WTC11 (cell line): ENCODE measurements around the gene CAMK2G. TPM values are rescaled to one million over a fixed set of nuclear protein-coding genes. Genes with fewer than 3 reads are reported as not detected.

Source experiments
- ATAC-seq: fragments of 200-7000 bp; cut with Tn5 transposase; 2 replicates; pipeline ENCODE4 v1.10.0; 2021; ENCODE audit warnings: mild to moderate bottlenecking, moderate library complexity
- CTCF ChIA-PET: fragments of 300-600 bp; sonication (Branson Sonifier 250); formaldehyde crosslinking; loops from one replicate; lab custom pipeline; 2021; ENCODE audit warnings: antibody characterized with exemption; lab: Charles Lee
- POLR2A ChIA-PET: fragments of 350-600 bp; sonication (Branson Sonifier 250); formaldehyde crosslinking; loops from one replicate; lab custom pipeline; 2021; ENCODE audit warnings: antibody characterized with exemption; lab: Charles Lee
- DNase-seq: peaks from one replicate; pipeline ENCODE4 v3.0.0; 2021; ENCODE audit warnings: low spot score
- H3K27ac Mint-ChIP-seq: 2 replicates; pipeline ENCODE4 v1.8.0; 2021; ENCODE audit warnings: mixed read lengths
- H3K27me3 Mint-ChIP-seq: 2 replicates; pipeline ENCODE4 v1.8.0; 2021; ENCODE audit warnings: low read depth, mild to moderate bottlenecking, moderate library complexity, mixed read lengths
- H3K36me3 Mint-ChIP-seq: 2 replicates; pipeline ENCODE4 v1.8.0; 2021; ENCODE audit warnings: mixed read lengths
- H3K4me1 Mint-ChIP-seq: 2 replicates; pipeline ENCODE4 v1.8.0; 2022; ENCODE audit warnings: mixed read lengths
- H3K4me3 Mint-ChIP-seq: 2 replicates; pipeline ENCODE4 v1.8.0; 2021; ENCODE audit warnings: mild to moderate bottlenecking, moderate library complexity, mixed read lengths
- H3K9me3 Mint-ChIP-seq: 2 replicates; pipeline ENCODE4 v1.8.0; 2021; ENCODE audit warnings: mixed read lengths
- AFF4 ChIP-seq: sonication (generic); formaldehyde crosslinking; IDR thresholded peaks from 2 replicates; pipeline ENCODE4 v1.8.1; 2023; ENCODE audit warnings: mild to moderate bottlenecking, missing genetic modification reagents, borderline replicate concordance
- CREM ChIP-seq: sonication (generic); formaldehyde crosslinking; IDR thresholded peaks from 2 replicates; pipeline ENCODE4 v1.8.1; 2022; ENCODE audit warnings: mild to moderate bottlenecking, missing genetic modification reagents, moderate library complexity
- EMX1 ChIP-seq: fragments of 250-450 bp; sonication (Bioruptor Pico); IDR thresholded peaks from 2 replicates; pipeline ENCODE4 v1.8.0; 2021; ENCODE audit warnings: mild to moderate bottlenecking
- FOXJ3 ChIP-seq: sonication (generic); formaldehyde crosslinking; IDR thresholded peaks from 2 replicates; pipeline ENCODE4 v1.9.0; 2021; ENCODE audit warnings: missing genetic modification reagents, mild to moderate bottlenecking, borderline replicate concordance
- FOXK1 ChIP-seq: sonication (generic); formaldehyde crosslinking; IDR thresholded peaks from 2 replicates; pipeline ENCODE4 v1.8.0; 2022; ENCODE audit warnings: mild to moderate bottlenecking, moderate library complexity, missing genetic modification reagents
- GABPB1 ChIP-seq: sonication (generic); formaldehyde crosslinking; IDR thresholded peaks from 2 replicates; pipeline ENCODE4 v1.8.1; 2023; ENCODE audit warnings: mild to moderate bottlenecking, missing genetic modification reagents
- HMGA2 ChIP-seq: fragments of 250-450 bp; sonication (Bioruptor Pico); IDR thresholded peaks from 2 replicates; pipeline ENCODE4 v1.4.0; 2021; ENCODE audit warnings: mild to moderate bottlenecking, moderate library complexity
- IRF1 ChIP-seq: sonication (generic); formaldehyde crosslinking; IDR thresholded peaks from 2 replicates; pipeline ENCODE4 v1.8.0; 2023; ENCODE audit warnings: missing genetic modification reagents
- JUN ChIP-seq: sonication (generic); formaldehyde crosslinking; IDR thresholded peaks from 2 replicates; pipeline ENCODE4 v1.8.0; 2023; ENCODE audit warnings: mild to moderate bottlenecking, missing genetic modification reagents
- NR2C2 ChIP-seq: sonication (generic); formaldehyde crosslinking; IDR thresholded peaks from 2 replicates; pipeline ENCODE4 v1.8.0; 2022; ENCODE audit warnings: mild to moderate bottlenecking, missing genetic modification reagents
- OVOL2 ChIP-seq: fragments of 250-450 bp; sonication (Bioruptor Pico); IDR thresholded peaks from 2 replicates; pipeline ENCODE4 v1.9.0; 2021; ENCODE audit warnings: mild to moderate bottlenecking, borderline replicate concordance
- PRRX2 ChIP-seq: fragments of 250-450 bp; sonication (Bioruptor Pico); IDR thresholded peaks from 2 replicates; pipeline ENCODE4 v1.8.0; 2021; ENCODE audit warnings: mild to moderate bottlenecking
- RELA ChIP-seq: sonication (generic); formaldehyde crosslinking; IDR thresholded peaks from 2 replicates; pipeline ENCODE4 v1.8.1; 2022; ENCODE audit warnings: missing genetic modification reagents, mild to moderate bottlenecking, borderline replicate concordance
- RORB ChIP-seq: fragments of 250-450 bp; sonication (Bioruptor Pico); IDR thresholded peaks from 2 replicates; pipeline ENCODE4 v1.9.0; 2021; ENCODE audit warnings: mild to moderate bottlenecking
- SMAD3 ChIP-seq: sonication (generic); formaldehyde crosslinking; IDR thresholded peaks from 2 replicates; pipeline ENCODE4 v1.8.0; 2022; ENCODE audit warnings: missing genetic modification reagents, mild to moderate bottlenecking, borderline replicate concordance
- USF2 ChIP-seq: sonication (generic); formaldehyde crosslinking; IDR thresholded peaks from 2 replicates; pipeline ENCODE4 v1.8.1; 2023; ENCODE audit warnings: mild to moderate bottlenecking, missing genetic modification reagents, moderate library complexity
- ZNF138 ChIP-seq: sonication (generic); formaldehyde crosslinking; conservative IDR thresholded peaks from 2 replicates; pipeline ENCODE4 v1.8.1; 2022; ENCODE audit warnings: mild to moderate bottlenecking, moderate library complexity, missing genetic modification reagents
- ZNF232 ChIP-seq: sonication (generic); formaldehyde crosslinking; IDR thresholded peaks from 2 replicates; pipeline ENCODE4 v1.8.0; 2022; ENCODE audit warnings: mild to moderate bottlenecking, missing genetic modification reagents
- ZNF396 ChIP-seq: fragments of 250-450 bp; sonication (Bioruptor Pico); IDR thresholded peaks from 2 replicates; pipeline ENCODE4 v1.8.0; 2021; ENCODE audit warnings: mild to moderate bottlenecking, moderate library complexity, borderline replicate concordance
- ZNF416 ChIP-seq: fragments of 250-450 bp; sonication (Bioruptor Pico); IDR thresholded peaks from 2 replicates; pipeline ENCODE4 v1.9.0; 2021; ENCODE audit warnings: mild to moderate bottlenecking, inconsistent platforms
- total RNA-seq: library from RNA; stranded (reverse); gene quantifications from 3 replicates; pipeline ENCODE4 v1.2.3, GENCODE V29; 2021
- TF ChIP-seq, protein P1 (sequence below): sonication (generic); formaldehyde crosslinking; IDR thresholded peaks from 2 replicates; pipeline ENCODE4 v1.8.0; 2022; ENCODE audit warnings: mild to moderate bottlenecking, missing genetic modification reagents
- TF ChIP-seq, protein P2 (sequence below): fragments of 250-450 bp; sonication (Bioruptor Pico); conservative IDR thresholded peaks from 2 replicates; pipeline ENCODE4 v1.9.0; 2021; ENCODE audit warnings: mild to moderate bottlenecking

CAMK2G gene
- total RNA-seq, 1 experiment from 2014 or later, result 34.9 TPM

- TF ChIP-seq PRRX2 (CRISPR knock-in tag) (no peak), ZNF396 (CRISPR knock-in tag) (no peak)
- TF ChIP-seq, all 79 proteins: peak for 0
These were observed 5.6 kb downstream of the CAMK2G start (continued) for GRCh38 chr10:73868655-73869195.

GRCh38 chr10:73867871-73868631, 6.3 kb downstream of the CAMK2G start:
- peaks cover 25% of the 10 kb centered on the region for H3K36me3 Mint-ChIP-seq
- ChIA-PET CTCF (interaction anchor here (0.8 to 6.8 kb wide), 9 partner anchors 8 to 235 kb away, joined by 3 to 52 read pairs (median 3); no protein-coding TSS in a partner anchor), POLR2A (interaction anchor here (0.7 kb wide), 1 partner anchor 19 kb away, joined by 3 read pairs; no protein-coding TSS in a partner anchor)
- ATAC-seq (no peak), DNase-seq (no peak)
- H3K4me3 Mint-ChIP-seq, result no peak overlapping the region
- H3K9me3 Mint-ChIP-seq, result no peaks in the 10 kb centered on the region
- no peaks in the 10 kb centered on the region for H3K27me3 Mint-ChIP-seq
- no peak for TF ChIP-seq FOXJ3
- TF ChIP-seq ZNF138 (CRISPR knock-in tag), result no peak
- TF ChIP-seq NR2C2 (CRISPR knock-in tag), result no peak
- no peak for TF ChIP-seq JUN (CRISPR knock-in tag)
- TF ChIP-seq OVOL2, result no peak
- TF ChIP-seq RORB, result no peak
- no peak for TF ChIP-seq FOXK1 (CRISPR knock-in tag)
- TF ChIP-seq, protein P1, sequence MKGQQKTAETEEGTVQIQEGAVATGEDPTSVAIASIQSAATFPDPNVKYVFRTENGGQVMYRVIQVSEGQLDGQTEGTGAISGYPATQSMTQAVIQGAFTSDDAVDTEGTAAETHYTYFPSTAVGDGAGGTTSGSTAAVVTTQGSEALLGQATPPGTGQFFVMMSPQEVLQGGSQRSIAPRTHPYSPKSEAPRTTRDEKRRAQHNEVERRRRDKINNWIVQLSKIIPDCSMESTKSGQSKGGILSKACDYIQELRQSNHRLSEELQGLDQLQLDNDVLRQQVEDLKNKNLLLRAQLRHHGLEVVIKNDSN (CRISPR knock-in tag), result no peak
- TF ChIP-seq ZNF416 (CRISPR knock-in tag), result no peak
- no peak for TF ChIP-seq AFF4 (CRISPR knock-in tag)
- no peak for TF ChIP-seq USF2 (CRISPR knock-in tag)
- TF ChIP-seq EMX1 (CRISPR knock-in tag), result no peak
- TF ChIP-seq RELA, result no peak
- TF ChIP-seq CREM (CRISPR knock-in tag), result no peak
- H3K4me1 Mint-ChIP-seq, result peaks cover 33% of the 10 kb centered on the region
- H3K27ac Mint-ChIP-seq, result no peak overlapping the region

DNA sequence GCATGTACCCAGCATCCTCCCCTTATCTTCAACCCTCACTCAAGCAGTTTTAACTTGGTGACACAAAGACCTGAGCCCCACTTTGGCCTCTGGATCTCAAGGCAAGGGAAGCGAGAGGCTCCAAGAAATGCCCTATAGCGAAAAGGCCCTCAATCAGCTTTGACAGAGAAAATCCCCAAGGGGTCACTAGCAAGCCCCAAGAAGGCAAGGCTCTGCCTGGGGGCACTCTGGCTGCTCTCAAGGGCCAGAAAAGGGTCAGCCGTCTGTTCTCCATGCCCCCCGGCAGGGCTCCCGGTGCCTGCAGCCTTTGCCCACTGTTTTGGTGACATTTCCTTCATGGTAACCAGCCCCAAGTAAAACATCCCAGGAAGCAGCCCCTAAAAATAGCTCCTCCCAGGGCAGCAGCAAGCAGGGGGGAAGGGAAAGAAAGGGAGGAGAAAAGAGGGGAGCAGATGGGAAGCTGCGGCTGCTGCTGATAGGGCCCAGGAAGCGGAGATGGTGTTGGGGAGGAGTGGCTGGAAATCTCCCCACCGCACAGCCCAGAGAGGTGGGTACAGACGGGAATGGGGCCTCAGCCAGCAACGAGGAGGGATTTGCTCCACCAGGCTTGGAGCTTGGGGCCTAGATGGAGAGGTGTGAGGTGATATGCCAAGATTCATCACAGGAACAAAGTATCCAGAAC, 7.1 kb downstream of the CAMK2G start:
- peak overlapping the region; percentile 69 for H3K27ac Mint-ChIP-seq
- no peak overlapping the region for H3K4me3 Mint-ChIP-seq
- no peak for DNase-seq
- no peaks in the 10 kb centered on the region for H3K9me3 Mint-ChIP-seq
- peaks cover 25% of the 10 kb centered on the region for H3K4me1 Mint-ChIP-seq
- ChIA-PET POLR2A (no interaction called here), CTCF (interaction anchor here (0.6 to 6.8 kb wide), 12 partner anchors 8 to 236 kb away, joined by 3 to 52 read pairs (median 4); no protein-coding TSS in a partner anchor)
- peak; percentile 61 for ATAC-seq
- peaks cover 20% of the 10 kb centered on the region for H3K36me3 Mint-ChIP-seq
- no peaks in the 10 kb centered on the region for H3K27me3 Mint-ChIP-seq
- no peak for TF ChIP-seq IRF1 (CRISPR knock-in tag)
- TF ChIP-seq HMGA2 (CRISPR knock-in tag), result no peak
- no peak for TF ChIP-seq RELA
- no peak for TF ChIP-seq FOXJ3
- TF ChIP-seq ZNF232 (CRISPR knock-in tag), result no peak
- TF ChIP-seq GABPB1 (CRISPR knock-in tag), result no peak
- TF ChIP-seq, protein P2, sequence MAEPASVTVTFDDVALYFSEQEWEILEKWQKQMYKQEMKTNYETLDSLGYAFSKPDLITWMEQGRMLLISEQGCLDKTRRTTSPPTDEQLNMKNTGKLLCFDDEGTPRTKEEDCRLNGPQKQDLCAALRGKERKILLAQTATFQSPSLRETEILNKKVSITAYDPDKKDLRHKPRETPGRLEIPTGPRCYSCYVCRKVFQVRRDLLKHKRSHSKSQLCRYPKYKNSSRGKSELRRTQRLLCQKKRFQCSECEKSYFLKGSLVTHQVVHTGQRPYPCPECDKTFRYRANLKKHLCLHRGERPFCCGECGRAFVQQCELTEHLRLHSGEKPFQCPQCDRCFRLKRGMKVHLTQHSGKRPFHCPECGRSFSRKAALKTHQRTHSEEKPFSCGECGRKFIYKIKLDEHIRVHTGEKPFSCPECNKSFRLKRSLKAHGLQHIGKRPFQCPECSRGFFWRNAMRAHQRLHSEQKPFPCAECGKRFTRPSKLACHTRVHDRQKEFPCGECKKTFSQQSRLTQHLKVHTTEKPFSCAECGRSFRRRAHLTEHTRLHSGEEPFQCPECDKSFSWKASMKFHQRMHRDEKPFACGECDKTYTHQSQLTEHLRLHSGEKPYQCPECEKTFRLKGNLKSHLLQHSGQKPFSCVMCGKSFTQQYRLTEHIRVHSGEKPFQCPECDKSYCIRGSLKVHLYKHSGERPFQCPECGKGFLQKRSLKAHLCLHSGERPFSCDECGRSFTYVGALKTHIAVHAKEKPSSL, result no peak
- no peak for TF ChIP-seq SMAD3
